ENCODE data around the gene KCNT2. TPM values are rescaled to one million over a fixed set of nuclear protein-coding genes. Genes with fewer than 3 reads are reported as not detected.

KCNT2 gene
- total RNA-seq, 1 experiment from 2014 or later: 0.41 TPM

DNA sequence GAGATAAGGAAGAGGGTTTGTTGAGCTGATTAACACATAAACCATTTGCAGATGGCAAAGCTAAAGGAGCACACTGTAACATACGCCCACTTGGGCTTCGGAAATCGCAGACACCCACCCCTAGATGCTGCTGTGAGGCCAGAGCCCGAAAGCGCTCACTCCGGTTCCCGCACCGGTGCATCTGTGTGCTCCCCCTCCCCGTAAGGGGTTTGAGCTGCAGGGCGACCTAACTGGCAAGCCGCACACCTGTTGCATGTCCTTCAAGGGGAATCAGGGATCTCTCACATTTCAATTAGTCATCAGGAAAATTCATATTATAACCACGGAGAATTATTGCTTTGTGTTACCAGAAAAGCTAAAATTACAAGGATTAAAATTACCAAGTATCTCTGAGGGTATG lies 42.2 kb upstream of the KCNT2 start:
- CTCF ChIA-PET: no interaction called here
- H3K36me3 ChIP-seq (ENCODE audit: control insufficient read depth, insufficient read depth, low read length): no peaks in the 10 kb centered on the region
- TF ChIP-seq, protein P1, sequence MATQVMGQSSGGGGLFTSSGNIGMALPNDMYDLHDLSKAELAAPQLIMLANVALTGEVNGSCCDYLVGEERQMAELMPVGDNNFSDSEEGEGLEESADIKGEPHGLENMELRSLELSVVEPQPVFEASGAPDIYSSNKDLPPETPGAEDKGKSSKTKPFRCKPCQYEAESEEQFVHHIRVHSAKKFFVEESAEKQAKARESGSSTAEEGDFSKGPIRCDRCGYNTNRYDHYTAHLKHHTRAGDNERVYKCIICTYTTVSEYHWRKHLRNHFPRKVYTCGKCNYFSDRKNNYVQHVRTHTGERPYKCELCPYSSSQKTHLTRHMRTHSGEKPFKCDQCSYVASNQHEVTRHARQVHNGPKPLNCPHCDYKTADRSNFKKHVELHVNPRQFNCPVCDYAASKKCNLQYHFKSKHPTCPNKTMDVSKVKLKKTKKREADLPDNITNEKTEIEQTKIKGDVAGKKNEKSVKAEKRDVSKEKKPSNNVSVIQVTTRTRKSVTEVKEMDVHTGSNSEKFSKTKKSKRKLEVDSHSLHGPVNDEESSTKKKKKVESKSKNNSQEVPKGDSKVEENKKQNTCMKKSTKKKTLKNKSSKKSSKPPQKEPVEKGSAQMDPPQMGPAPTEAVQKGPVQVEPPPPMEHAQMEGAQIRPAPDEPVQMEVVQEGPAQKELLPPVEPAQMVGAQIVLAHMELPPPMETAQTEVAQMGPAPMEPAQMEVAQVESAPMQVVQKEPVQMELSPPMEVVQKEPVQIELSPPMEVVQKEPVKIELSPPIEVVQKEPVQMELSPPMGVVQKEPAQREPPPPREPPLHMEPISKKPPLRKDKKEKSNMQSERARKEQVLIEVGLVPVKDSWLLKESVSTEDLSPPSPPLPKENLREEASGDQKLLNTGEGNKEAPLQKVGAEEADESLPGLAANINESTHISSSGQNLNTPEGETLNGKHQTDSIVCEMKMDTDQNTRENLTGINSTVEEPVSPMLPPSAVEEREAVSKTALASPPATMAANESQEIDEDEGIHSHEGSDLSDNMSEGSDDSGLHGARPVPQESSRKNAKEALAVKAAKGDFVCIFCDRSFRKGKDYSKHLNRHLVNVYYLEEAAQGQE (IDR thresholded peaks at IDR 0.05; ENCODE audit: insufficient read depth in 1 of 2, low read depth in 2 of 2, low read length in 1 of 2): no peak
- TF ChIP-seq, protein P2, sequence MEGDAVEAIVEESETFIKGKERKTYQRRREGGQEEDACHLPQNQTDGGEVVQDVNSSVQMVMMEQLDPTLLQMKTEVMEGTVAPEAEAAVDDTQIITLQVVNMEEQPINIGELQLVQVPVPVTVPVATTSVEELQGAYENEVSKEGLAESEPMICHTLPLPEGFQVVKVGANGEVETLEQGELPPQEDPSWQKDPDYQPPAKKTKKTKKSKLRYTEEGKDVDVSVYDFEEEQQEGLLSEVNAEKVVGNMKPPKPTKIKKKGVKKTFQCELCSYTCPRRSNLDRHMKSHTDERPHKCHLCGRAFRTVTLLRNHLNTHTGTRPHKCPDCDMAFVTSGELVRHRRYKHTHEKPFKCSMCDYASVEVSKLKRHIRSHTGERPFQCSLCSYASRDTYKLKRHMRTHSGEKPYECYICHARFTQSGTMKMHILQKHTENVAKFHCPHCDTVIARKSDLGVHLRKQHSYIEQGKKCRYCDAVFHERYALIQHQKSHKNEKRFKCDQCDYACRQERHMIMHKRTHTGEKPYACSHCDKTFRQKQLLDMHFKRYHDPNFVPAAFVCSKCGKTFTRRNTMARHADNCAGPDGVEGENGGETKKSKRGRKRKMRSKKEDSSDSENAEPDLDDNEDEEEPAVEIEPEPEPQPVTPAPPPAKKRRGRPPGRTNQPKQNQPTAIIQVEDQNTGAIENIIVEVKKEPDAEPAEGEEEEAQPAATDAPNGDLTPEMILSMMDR (IDR thresholded peaks at IDR 0.05): no peak
- TF ChIP-seq POLR2AphosphoS5 (IDR thresholded peaks at IDR 0.05; ENCODE audit: low read depth, low read length): no peak
- TF ChIP-seq SIN3A (IDR thresholded peaks at IDR 0.05; ENCODE audit: borderline replicate concordance, insufficient read depth, low read depth, low read length): no peak
- ATAC-seq (no peak), DNase-seq (ENCODE audit: low read depth, low spot score) (no peak)
- H3K27me3 ChIP-seq (ENCODE audit: control insufficient read depth, insufficient read depth, low read length): no peaks in the 10 kb centered on the region
- POLR2A ChIA-PET: interaction anchor here (0.7 kb wide), 1 partner anchor 41 kb away, joined by 3 read pairs; no protein-coding TSS in a partner anchor
- no peak overlapping the region for H3K4me3 ChIP-seq (ENCODE audit: low read depth in 2 of 2, low read length in 2 of 2)
- no peak overlapping the region for H3K27ac ChIP-seq (ENCODE audit: low read length)
- BruUV-seq (replicated peaks): no TSS peak
- in situ Hi-C loops (cut with HindIII; ENCODE audit: low pct_unique_long_range_greater_than_20kb, low sequenced_read_pairs): no loop called here
- no peaks in the 10 kb centered on the region; the same call in 1 of the 2 replicates for H3K4me1 ChIP-seq (ENCODE audit: control insufficient read depth, insufficient read depth, low read length)
- H3K9me3 ChIP-seq (ENCODE audit: control insufficient read depth, insufficient read depth, low read depth, low read length): no peaks in the 10 kb centered on the region
- intact Hi-C loops (cut with micrococcal nuclease; ENCODE audit: unreplicated experiment): no loop called here

DNA sequence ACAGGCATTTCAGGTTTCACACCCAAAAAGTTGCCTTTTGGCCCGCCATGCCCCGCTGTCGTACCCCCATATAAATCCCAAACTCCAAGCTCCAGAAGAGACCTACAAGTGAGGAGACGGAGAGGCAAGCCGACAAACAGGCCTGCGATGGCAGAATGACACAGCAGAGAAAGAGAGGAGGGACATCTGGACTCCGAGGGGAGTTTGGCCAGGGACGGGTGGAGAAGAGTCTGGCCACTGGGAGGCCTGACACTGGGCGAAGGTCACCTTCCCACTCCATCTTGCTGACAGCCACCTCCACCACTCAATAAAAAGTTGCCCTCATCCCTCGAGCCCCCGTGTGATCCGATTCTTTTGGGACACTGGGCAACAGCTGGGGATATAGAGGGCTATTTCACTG lies 41.8 kb upstream of the KCNT2 start:
- ATAC-seq (no peak), DNase-seq (ENCODE audit: low read depth, low spot score) (no peak)
- no peaks in the 10 kb centered on the region; the same call in 1 of the 2 replicates for H3K4me1 ChIP-seq (ENCODE audit: control insufficient read depth, insufficient read depth, low read length)
- TF ChIP-seq POLR2AphosphoS5 (IDR thresholded peaks at IDR 0.05; ENCODE audit: low read depth, low read length) (no peak), TCF7L2 (IDR thresholded peaks at IDR 0.05; ENCODE audit: low read depth, low read length) (no peak), SIN3A (IDR thresholded peaks at IDR 0.05; ENCODE audit: borderline replicate concordance, insufficient read depth, low read depth, low read length) (no peak)
- TF ChIP-seq, protein P1 (IDR thresholded peaks at IDR 0.05; ENCODE audit: insufficient read depth in 1 of 2, low read depth in 2 of 2, low read length in 1 of 2): no peak
- TF ChIP-seq, protein P2 (IDR thresholded peaks at IDR 0.05): no peak
- H3K36me3 ChIP-seq (ENCODE audit: control insufficient read depth, insufficient read depth, low read length): no peaks in the 10 kb centered on the region
- BruUV-seq (replicated peaks): no TSS peak
- in situ Hi-C loops (cut with HindIII; ENCODE audit: low pct_unique_long_range_greater_than_20kb, low sequenced_read_pairs): no loop called here
- H3K4me3 ChIP-seq (ENCODE audit: low read depth in 2 of 2, low read length in 2 of 2): no peak overlapping the region
- no peak overlapping the region for H3K27ac ChIP-seq (ENCODE audit: low read length)
- ChIA-PET POLR2A (no interaction called here), CTCF (no interaction called here)
- no peaks in the 10 kb centered on the region for H3K9me3 ChIP-seq (ENCODE audit: control insufficient read depth, insufficient read depth, low read depth, low read length)
- intact Hi-C loops (cut with micrococcal nuclease; ENCODE audit: unreplicated experiment): no loop called here
- no peaks in the 10 kb centered on the region for H3K27me3 ChIP-seq (ENCODE audit: control insufficient read depth, insufficient read depth, low read length)
